GM23338 (cell line): Measurements from ENCODE around the gene PPTC7.
"Not testable (repeated sequence)": the region's sequence is repeated elsewhere in the genome, so short reads cannot be mapped to it uniquely, and the experiment has no call there.

ENCODE experiments used
- CREB1 ChIP-seq: fragments of 250-450 bp; sonication (Bioruptor Pico); IDR thresholded peaks from 2 replicates; pipeline ENCODE4 v1.5.0; 2020; ENCODE audit warnings: low read depth, mild to moderate bottlenecking, moderate library complexity
- CTCF ChIP-seq, 2 experiments: fragments of 200-600 bp in 1 of 2; sonication (generic) in 1 of 2; conservative IDR thresholded peaks; 2 replicates each; pipeline versions ENCODE4 v1.5.1 to v1.6.1; 2016 to 2017; ENCODE audit warnings: antibody characterized with exemption in 2 of 2, low read depth in 2 of 2, mild to moderate bottlenecking in 2 of 2, moderate library complexity in 1 of 2
- ETS1 ChIP-seq: IDR thresholded peaks from 2 replicates; pipeline ENCODE4 v1.6.1; 2016; ENCODE audit warnings: antibody characterized with exemption
- EZH2 ChIP-seq: fragments of 200-600 bp; sonication (generic); IDR thresholded peaks from one replicate; pipeline ENCODE4 v1.8.0; 2017; ENCODE audit warnings: antibody characterized with exemption, mild to moderate bottlenecking, low read depth; ENCODE audit not compliant: unreplicated experiment
- EZH2phosphoT487 ChIP-seq: fragments of 200-600 bp; sonication (generic); IDR thresholded peaks from one replicate; pipeline ENCODE4 v1.8.1; 2018; ENCODE audit warnings: antibody characterized with exemption; ENCODE audit not compliant: unreplicated experiment
- JUNB ChIP-seq: IDR thresholded peaks from one replicate; pipeline ENCODE4 v1.6.1; 2016; ENCODE audit warnings: antibody characterized with exemption; ENCODE audit not compliant: unreplicated experiment
- NANOG ChIP-seq: IDR thresholded peaks from 2 replicates; pipeline ENCODE4 v1.6.1; 2016; ENCODE audit warnings: antibody characterized with exemption, borderline replicate concordance
- POLR2AphosphoS5 ChIP-seq: IDR thresholded peaks from 2 replicates; pipeline ENCODE4 v1.6.1; 2016; ENCODE audit warnings: antibody characterized with exemption, low read depth
- REST ChIP-seq: IDR thresholded peaks from one replicate; pipeline ENCODE4 v1.6.1; 2018; ENCODE audit warnings: antibody characterized with exemption; ENCODE audit not compliant: unreplicated experiment
- STAT1 ChIP-seq: IDR thresholded peaks from one replicate; pipeline ENCODE4 v1.6.1; 2016; ENCODE audit warnings: antibody characterized with exemption; ENCODE audit not compliant: unreplicated experiment
- ZNF114 ChIP-seq: fragments of 250-450 bp; sonication (Bioruptor Pico); IDR thresholded peaks from 2 replicates; pipeline ENCODE4 v1.5.0; 2020; ENCODE audit warnings: mild to moderate bottlenecking, moderate library complexity
- TF ChIP-seq, protein P1 (sequence below): fragments of 250-450 bp; sonication (Bioruptor Pico); IDR thresholded peaks from 2 replicates; pipeline ENCODE4 v1.5.0; 2020; ENCODE audit warnings: mild to moderate bottlenecking, moderate library complexity

DNA sequence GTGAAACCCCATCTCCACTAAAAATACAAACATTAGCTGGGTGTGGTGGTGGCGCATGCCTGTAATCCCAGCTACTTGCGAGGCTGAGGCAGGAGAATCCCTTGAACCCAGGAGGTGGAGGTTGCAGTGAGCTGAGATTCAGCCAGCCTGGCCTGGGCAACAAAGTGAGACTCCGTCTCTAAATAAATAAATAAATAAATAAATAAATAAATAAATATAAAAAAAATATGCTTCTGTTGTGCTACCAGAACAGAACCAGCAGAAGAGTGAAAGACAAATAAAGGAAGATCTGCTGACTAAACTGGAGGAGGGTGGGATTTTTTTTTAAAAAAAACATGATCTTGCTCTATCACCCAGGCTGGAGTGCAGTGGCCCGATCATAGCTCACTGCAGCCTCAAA lies 9.8 kb upstream of the PPTC7 start:
- not testable (repeated sequence) for TF ChIP-seq REST; JUNB; CTCF (conservative IDR thresholded peaks at IDR 0.05; ENCODE audit: low read depth in 2 of 2); EZH2phosphoT487; POLR2AphosphoS5; EZH2; CREB1 (CRISPR knock-in tag); ETS1; NANOG; ZNF114 (CRISPR knock-in tag); STAT1
- TF ChIP-seq, protein P1, sequence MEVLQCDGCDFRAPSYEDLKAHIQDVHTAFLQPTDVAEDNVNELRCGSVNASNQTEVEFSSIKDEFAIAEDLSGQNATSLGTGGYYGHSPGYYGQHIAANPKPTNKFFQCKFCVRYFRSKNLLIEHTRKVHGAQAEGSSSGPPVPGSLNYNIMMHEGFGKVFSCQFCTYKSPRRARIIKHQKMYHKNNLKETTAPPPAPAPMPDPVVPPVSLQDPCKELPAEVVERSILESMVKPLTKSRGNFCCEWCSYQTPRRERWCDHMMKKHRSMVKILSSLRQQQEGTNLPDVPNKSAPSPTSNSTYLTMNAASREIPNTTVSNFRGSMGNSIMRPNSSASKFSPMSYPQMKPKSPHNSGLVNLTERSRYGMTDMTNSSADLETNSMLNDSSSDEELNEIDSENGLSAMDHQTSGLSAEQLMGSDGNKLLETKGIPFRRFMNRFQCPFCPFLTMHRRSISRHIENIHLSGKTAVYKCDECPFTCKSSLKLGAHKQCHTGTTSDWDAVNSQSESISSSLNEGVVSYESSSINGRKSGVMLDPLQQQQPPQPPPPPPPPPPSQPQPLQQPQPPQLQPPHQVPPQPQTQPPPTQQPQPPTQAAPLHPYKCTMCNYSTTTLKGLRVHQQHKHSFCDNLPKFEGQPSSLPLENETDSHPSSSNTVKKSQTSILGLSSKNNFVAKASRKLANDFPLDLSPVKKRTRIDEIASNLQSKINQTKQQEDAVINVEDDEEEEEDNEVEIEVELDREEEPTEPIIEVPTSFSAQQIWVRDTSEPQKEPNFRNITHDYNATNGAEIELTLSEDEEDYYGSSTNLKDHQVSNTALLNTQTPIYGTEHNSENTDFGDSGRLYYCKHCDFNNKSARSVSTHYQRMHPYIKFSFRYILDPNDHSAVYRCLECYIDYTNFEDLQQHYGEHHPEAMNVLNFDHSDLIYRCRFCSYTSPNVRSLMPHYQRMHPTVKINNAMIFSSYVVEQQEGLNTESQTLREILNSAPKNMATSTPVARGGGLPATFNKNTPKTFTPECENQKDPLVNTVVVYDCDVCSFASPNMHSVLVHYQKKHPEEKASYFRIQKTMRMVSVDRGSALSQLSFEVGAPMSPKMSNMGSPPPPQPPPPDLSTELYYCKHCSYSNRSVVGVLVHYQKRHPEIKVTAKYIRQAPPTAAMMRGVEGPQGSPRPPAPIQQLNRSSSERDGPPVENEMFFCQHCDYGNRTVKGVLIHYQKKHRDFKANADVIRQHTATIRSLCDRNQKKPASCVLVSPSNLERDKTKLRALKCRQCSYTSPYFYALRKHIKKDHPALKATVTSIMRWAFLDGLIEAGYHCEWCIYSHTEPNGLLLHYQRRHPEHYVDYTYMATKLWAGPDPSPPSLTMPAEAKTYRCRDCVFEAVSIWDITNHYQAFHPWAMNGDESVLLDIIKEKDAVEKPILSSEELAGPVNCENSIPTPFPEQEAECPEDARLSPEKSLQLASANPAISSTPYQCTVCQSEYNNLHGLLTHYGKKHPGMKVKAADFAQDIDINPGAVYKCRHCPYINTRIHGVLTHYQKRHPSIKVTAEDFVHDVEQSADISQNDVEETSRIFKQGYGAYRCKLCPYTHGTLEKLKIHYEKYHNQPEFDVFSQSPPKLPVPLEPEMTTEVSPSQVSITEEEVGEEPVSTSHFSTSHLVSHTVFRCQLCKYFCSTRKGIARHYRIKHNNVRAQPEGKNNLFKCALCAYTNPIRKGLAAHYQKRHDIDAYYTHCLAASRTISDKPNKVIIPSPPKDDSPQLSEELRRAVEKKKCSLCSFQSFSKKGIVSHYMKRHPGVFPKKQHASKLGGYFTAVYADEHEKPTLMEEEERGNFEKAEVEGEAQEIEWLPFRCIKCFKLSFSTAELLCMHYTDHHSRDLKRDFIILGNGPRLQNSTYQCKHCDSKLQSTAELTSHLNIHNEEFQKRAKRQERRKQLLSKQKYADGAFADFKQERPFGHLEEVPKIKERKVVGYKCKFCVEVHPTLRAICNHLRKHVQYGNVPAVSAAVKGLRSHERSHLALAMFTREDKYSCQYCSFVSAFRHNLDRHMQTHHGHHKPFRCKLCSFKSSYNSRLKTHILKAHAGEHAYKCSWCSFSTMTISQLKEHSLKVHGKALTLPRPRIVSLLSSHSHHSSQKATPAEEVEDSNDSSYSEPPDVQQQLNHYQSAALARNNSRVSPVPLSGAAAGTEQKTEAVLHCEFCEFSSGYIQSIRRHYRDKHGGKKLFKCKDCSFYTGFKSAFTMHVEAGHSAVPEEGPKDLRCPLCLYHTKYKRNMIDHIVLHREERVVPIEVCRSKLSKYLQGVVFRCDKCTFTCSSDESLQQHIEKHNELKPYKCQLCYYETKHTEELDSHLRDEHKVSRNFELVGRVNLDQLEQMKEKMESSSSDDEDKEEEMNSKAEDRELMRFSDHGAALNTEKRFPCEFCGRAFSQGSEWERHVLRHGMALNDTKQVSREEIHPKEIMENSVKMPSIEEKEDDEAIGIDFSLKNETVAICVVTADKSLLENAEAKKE (CRISPR knock-in tag): not testable (repeated sequence)
